GM19035 (cell line): ENCODE results near the gene AKT3.
"Not testable (repeated sequence)": the region's sequence is repeated elsewhere in the genome, so short reads cannot be mapped to it uniquely, and the experiment has no call there.

Source experiments
- ATAC-seq: cut with Tn5 transposase; IDR thresholded peaks from one replicate; pipeline ENCODE4 v1.9.1; 2021; ENCODE audit not compliant: unreplicated experiment

AKT3 gene

DNA sequence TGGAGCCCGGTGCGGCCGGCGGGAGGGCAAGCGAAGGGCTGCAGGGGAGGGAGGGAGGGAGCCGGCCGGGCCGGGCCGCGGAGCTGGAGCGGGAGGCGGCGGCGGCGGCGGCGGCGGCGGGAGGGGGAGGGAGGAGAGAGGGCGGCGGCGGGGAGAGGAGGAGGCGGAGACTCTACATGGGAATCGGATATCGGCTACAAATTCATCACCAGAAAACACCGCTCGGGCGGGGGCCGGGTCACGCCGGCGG, at the start of gene AKT3:
Gene AKT3 (minus strand): TSS at position 42 of the 250 bp plus-strand sequence. CDS start 7,073 bp downstream, outside the sequence.
- ATAC-seq: peak; percentile 61

DNA sequence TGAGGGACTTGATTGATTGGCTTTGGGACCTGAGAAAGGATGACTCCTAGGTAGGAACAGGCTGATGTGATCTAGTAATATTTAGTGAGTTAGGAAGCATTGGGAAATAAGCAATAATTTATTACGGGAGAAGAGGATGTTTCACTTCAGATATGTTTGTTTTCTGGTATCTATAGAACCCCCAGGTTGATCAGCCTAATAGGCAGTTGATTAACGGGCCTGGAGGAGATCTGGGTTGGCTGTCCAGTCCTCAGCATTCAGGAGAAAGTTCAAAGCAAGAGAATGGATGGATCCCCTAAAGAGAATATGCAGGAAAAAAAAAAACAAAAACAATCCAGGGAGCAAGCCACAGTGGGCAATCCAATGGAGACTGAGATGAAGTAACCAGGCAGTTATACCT, 48.2 kb upstream of the AKT3 start:
- no peak for ATAC-seq

DNA sequence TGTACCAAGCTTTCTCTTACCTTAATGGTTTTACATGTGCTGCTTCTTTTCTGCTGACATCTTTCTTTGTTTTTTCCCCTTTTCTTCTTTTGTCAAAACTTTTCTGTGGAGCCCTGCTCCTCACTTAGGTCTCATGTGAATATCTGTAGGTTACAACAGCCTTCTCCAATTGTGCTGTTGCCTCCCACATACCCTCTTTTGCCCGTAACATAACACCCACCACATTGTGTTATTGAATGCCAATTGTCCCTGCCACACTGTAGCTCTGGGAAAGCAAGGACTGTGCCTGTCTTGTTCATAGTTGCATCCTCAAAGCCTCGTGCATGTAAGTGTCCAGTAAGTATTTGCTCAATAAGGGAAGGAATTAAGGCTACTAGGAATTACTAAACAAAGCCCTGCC, 46.3 kb upstream of the AKT3 start:
- ATAC-seq: no peak

DNA sequence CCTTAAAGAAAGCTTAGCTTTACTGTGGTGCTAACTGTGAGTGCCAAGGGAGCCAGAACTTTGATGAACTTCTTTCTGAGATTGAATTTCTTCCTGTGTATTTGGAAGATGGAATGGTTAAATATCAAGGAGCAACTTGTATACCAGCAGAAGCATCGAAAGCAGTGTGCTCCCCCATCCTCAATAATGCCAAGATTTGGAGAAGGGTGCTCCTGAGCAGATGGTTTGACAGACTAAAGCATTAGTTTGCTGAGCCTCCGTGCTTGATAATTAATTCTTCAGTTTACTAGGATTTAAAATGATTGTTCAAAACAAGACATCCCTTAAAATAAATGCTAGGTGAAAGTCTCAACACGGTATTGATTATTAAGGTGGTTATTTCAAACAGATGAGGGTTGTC, 42.4 kb upstream of the AKT3 start:
- no peak for ATAC-seq

DNA sequence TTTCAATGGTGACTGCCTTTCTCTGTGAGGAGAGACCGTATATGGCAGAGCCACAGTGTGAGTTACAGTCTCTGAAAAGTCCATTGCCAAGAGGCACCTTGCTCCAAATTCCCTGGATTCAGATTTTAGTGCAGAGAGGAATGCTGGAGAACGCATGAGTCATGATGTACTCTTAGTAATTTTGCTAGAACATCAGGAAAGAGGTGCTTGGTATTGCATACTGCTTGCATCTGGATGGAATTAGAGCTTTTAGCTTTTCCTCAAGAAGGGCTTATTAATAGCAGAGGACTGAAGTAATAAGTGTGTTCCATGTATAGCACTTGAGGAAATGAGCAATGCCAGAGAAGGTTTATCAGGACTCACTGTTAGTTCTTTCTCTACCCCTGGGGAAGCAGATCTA, 40.5 kb upstream of the AKT3 start:
- no peak for ATAC-seq

DNA sequence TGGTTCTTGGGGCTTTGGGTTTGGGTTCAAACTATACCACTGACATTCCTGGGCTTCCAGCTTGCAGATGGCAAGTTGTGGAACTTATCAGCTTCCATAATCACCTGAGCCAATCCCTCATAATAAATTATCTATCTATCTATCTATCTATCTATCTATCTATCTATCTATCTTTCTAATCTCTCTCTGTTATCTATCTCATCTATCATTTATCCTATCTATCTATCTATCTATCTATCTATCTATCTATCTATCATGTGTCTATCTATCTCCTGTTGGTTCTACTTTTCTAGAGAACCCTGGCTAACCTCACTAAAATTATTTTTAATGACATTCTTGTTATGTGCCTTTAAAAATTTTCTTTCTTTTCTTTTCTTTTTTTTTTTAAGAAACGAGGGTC, 35.8 kb upstream of the AKT3 start:
- ATAC-seq: no peak

DNA sequence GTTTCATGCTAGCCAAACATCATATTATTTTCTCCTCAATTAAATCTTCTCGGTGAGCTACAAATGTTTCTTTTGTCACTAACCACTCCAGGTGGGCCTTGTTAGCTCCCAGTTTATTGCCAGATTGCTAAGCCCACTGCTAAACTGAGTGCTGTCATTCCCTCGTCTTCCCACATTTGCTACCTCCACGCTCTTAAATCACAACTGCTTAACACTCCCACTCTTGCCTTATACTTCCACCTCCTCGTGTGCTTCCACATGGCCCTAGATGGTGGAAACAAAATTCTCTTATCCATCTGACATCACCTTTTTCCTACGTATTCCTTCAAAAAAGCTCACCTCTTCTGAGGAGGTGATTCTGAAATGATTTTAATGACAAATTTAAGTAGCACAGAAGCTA, 34.6 kb upstream of the AKT3 start:
- ATAC-seq: no peak

DNA sequence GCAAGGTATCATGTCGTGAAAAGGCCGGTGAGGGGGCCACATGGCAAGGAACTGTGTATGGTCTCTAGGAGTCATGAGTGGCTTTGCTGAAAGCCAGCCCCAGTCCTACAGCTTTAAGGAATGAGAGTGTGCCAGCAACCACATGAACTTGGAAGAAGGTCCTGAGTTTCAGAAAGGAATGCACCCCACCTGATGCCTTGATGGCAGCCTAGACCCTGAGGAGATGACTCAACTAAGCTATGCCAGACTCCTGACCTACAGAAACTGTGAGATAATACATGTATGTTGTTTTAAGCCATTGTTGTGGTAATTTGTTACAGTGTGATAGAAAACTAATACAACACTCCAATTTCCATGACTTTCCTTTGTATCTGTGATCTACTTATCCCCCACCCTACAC, 33.5 kb upstream of the AKT3 start:
- ATAC-seq: no peak

DNA sequence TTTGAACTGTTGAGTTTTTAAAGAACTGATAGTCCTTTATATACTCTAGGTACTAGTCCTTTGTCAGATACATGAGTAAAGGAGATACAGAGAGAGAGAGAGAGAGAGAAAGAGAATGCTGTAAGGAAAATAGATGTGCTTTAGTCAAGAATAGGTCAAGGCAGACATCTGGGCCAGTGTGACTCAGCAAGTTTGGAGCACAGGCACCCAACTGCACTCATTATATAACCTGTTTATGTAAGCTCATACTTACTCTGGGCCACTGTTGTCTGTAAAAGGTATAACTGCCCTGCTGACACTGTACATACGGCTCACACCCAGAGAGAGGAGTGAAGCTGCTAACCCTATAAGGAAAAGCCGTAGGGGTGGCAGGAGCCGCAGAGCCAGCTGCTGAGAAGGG, 32.2 kb upstream of the AKT3 start:
- ATAC-seq: no peak

DNA sequence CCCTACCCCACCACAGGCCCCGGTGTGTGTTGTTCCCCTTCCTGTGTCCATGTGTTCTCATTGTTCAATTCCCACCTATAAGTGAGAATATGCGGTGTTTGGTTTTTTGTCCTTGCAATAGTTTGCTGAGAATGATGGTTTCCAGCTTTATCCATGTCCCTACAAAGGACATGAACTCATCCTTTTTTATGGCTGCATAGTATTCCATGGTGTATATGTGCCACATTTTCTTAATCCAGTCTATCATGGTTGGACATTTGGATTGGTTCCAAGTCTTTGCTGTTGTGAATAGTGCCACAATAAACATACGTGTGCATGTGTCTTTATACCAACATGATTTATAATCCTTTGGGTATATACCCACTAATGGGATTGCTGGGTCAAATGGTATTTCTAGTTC, 27.0 kb upstream of the AKT3 start:
- ATAC-seq: not testable (repeated sequence)

DNA sequence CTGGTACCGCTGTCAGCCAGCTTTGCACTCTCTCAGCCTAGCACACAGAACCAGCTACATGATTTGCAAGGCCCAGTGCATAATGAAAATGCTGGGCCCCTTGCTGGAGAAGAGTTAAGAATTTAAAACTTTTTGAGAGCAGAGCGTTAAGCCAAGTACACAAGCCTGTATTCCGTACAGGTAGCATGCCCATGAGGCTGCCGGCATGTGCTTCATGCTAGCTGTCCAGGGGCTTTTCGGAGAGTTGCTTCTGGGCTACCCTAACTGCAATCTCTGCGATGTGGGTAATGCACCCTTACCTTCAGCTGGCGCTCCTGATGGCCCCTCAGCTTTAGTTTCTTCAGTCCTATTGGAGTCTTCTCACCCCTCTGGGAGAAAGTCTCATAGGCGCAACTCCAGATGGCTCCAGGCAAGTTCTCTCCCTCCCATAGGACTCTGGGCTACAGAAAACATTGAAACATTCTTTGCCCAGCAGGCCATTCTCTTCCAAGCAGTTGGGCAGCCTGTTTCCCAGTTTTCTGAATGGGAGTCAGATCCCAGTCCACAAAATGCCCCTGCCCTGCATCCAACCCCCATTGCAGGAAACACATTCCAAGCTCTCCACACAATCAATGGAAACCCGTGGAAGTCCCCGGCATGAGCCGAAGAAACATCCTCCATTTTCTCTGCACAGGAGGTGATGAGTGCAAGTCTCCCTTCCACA, 5.7 kb upstream of the AKT3 start:
- no peak for ATAC-seq

DNA sequence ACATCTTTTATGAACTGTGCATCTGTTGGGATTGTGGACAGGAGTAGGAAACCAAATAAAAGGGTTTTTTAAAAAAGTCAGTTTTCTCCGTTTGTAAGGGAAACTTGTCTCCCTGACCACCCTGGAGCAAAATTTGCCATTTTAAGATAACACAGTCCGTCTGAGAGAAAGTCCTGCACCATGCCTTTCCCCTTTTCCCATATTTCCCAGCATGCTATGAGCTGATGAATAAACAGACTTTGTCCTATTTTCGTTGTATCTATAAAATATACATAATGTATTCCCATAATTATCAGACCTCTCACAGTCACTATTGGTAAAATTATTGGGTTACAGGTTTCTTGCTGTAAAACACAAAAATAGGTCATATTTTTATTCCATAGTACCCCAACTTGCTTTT, 1.7 kb upstream of the AKT3 start:
- no peak for ATAC-seq

DNA sequence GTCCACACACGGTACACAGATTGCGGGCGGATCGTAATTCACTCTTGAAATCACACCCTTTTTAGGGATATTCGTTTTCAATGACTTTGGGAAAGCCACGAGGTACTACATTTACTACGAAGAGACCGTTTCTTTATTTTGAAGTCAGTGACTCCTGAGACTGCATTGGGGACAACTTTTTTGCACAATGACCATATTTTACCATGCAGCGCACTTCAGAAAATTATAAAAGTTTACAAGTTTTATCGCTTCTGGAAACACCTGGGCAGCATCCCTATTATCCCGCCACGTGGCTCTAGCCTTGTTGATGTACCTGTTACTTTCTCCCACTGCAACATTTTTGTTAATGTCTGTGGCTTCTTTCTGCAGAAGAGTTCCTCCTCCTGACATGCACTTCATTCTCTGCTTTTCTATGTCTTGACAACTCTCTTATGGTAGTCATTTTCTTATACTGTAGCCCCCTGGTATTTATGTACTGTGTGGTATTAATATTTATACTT, 1.3 kb upstream of the AKT3 start:
- ATAC-seq: no peak

DNA sequence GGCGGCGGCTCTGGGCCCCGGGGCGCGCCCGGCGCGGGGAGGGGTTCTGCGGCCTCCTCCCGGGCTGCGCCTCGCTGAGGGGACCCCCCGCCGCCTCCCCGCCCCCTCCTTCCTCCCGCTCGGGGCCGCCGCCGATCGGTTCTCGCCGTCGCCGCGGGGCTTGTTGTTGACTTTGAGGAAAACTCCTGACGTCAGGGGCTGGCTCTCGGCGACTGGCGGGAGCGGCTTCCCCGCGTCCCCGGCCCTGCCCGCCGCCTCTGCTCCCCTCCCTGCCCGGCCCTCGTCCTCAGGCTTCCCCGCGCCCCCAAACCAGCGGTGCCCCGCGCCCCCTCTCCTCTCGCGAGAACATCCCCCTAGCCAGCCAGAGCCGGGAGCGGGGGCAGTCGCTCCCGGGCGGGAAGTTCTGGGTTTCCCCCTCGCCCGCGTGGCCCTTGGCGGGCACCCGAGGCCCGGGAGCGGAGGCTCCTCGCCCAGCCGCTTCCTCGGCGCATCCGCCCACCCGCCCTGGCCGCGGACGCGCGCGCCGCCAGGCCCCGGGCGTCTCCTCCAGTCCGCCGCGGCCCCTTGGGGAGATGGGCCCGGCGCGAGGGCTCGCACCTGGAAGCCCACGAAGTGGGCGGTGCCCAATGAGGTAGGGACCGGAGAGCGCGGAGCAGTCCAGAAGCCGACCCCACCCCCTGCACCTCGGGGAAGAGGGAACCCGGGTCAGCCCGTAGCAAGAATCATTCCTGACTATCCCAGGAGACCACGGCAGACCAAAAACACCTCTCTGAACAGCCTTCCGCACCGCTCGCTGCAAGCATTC, 611 bp upstream of the AKT3 start:
- peak; percentile 49 for ATAC-seq

DNA sequence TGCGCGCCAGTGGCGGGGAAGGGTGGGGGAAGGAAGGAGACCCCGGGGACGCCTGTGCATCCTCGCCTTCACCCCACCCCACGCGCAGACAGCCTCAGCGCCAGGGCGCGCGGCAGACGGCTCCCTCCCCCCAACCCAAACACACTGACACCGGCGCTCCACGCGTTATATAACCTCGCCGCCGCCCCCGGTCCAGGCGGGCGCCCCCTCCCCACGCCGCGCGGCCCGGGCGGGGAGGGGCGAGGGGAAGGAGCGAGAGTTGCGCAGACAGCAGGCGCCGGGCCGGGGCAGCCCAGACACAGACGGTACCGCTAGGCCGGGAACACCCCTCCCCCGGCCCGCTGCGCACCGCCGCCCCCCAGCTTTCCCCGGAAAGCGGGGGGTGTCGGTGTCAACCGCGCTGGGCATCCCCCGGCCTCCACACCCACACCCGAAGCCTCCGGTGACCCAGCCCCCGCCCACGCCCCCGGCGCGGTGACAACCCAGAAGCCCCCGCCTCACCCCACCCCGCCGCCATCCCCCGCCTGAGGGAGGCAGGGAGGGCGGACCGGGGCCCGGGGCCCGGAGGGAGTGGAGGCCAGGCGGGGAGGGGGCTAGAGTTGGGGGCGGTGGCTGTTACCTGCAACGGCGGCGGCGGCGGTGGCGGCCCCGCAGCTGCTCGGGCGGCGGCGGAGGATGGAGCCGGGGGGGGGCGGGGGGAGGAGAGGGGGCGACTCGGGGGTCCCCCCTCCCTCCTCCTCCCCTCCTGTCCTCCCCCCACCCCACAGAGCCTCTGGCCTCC, 432 bp downstream of the AKT3 start:
- ATAC-seq: peak; percentile 22

DNA sequence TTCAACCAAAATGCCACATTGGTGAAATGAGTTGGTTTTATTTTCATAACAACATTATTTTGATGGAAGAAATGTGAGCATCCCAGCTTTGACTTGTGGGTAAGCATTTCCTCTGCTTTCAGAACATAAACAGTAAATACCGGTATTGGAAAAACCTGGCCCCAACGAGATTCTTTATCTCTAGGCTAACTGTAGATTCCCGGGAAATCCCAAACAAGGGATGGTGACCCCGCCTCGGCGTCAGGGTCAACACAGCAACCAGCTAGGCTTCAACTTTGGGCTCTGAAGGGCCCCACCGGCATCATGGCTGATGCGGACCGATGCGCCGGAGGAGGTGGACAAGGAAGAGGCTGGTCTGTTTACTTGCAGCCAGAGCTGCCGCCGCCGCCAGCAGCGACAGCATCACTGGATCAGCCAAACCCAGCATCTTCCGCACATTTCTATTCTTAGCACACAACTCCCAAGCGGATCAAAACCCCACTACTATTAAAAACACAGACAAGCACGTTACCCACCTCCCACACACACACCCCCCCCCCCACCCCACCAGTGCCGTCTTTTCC, 1.1 kb downstream of the AKT3 start:
- ATAC-seq: no peak

DNA sequence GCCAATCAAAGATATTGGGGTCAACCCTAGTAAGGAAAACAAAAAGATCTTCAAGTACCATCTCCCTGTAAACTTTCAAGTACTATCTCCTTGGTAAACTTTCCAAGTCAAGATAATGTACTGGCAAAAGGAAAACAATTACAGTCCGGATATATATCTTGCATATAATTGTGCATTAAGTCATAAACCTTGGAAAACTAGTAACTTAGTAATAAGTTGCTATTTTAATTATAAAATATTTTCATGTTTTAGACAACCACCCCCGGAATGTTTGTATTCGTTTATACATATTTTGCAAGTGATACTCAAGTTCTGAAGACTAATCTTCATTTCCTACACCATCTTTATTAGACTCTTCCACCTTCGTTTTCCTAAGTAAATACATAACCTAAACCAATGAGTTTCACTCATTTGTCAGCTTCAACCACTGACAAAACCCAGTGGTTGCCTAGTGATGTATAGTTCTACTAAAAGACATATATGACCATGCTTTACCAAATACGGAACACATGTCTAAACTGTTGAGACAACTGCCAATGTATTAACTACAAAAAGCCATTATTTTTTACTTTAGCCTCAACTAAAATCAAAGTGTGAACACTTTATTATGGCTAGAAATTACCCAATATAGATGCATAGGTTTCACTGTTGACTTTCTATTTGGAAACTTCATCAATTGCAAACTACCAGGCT, 1.7 kb downstream of the AKT3 start:
- no peak for ATAC-seq

DNA sequence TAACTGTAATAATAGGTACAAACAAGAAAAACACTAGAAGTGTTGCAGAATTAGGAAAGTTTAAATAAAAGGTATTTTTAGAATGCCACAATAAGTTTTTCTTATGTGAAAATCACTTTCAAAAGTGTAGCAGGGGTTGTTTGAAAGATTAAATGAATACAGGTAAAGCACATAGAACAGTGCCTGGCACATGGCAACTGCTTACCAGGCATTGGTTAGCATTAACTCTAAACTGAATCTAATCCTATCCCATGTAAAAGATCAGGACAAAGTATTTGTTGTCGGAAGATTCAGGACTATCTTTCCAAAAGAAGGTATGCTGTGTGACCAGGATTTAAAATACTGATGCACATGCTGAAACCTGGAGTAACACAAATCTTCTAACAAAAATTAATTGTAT, 3.3 kb downstream of the AKT3 start:
- ATAC-seq: no peak

DNA sequence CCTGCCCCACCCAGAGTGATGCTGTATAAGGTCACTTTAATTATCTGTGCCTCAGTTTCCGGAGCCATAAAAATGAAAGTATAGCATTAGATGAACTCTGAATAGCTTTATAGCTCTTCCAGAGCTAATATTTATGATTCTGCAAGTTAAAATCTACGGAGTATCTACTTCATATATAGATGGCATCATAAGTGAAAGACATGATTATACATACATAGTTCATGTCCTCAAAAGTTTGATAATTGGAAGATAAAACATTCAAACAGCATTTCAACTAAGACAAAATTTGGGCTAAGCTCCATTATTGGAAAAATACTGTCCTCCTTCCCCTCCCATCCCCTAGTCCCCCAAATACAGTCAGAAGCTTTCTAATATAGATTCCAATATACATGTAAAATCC, 4.2 kb downstream of the AKT3 start:
- no peak for ATAC-seq

DNA sequence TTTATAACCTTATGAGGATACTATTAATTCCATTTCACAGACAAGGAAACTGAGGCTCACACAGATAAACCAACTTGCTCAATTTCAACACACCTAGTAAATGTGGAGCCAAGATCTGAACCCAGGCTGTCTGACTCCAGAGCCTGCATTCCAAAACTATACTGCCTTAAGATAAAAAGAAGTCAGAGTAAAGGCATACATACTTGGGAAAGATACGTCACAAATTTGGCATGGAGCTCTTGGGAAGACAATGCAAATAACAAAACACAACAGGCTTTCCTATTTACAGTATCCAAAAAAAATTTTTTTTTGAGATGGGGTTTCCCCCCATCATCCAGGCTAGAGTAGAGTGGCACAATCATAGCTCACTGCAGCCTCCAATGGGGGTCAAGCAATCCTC, 5.9 kb downstream of the AKT3 start:
- ATAC-seq: no peak

DNA sequence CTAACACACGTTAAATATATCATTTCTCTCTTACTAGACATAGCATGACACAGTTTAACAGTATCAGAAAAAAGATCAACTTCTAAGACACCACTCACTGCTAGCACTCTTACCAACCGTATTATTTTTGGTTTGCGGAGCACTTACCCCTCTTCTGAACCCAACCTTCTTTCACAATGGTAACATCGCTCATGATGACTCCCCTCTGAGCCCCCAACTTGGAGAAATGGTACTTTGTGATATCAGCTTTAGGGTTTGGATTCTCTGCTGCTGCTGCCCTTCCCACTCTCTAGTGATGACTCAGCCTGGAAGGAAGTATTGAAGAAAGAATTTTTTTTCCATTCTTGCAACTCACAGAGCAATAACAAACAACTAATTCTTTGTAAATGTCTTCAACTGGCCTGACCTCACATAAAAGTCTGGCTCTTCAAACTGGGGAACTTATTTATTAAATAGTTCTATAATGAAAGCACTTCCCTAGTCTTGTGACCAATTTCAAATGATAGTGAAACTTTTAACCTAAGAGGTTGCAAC, 7.0 kb downstream of the AKT3 start:
- ATAC-seq: no peak
